Hepatocyte (in vitro differentiated cells): ENCODE results near the gene ZDHHC21. TPM values are rescaled to one million over a fixed set of nuclear protein-coding genes. Genes with fewer than 3 reads are reported as not detected.
A peak's percentile ranks its signal among the peaks of the same experiment; 100 is the strongest.

Experiments used
- DNase-seq: peaks from one replicate; pipeline ENCODE4 v3.0.0-alpha.2; 2016; ENCODE audit warnings: low spot score
- H2AFZ ChIP-seq: fragments of 200-600 bp; sonication (generic); 2 replicates; pipeline ENCODE4 v1.6.0; 2016; ENCODE audit warnings: antibody characterized with exemption, mild to moderate bottlenecking
- H3K27ac ChIP-seq: fragments of 200-600 bp; sonication (generic); 2 replicates; pipeline ENCODE4 v1.5.1; 2016; ENCODE audit warnings: mild to moderate bottlenecking
- H3K27me3 ChIP-seq: fragments of 200-600 bp; sonication (generic); 2 replicates; pipeline ENCODE4 v1.6.1; 2016
- H3K36me3 ChIP-seq: fragments of 200-600 bp; sonication (generic); replicated peaks from 2 replicates; pipeline ENCODE4 v1.5.1; 2016; ENCODE audit warnings: low read depth; ENCODE audit not compliant: insufficient read depth
- H3K4me1 ChIP-seq: fragments of 200-600 bp; sonication (generic); 2 replicates; pipeline ENCODE4 v1.5.1; 2016; ENCODE audit warnings: mild to moderate bottlenecking, moderate library complexity; ENCODE audit not compliant: insufficient read depth
- H3K4me2 ChIP-seq: fragments of 200-600 bp; sonication (generic); 2 replicates; pipeline ENCODE4 v1.6.0; 2016
- H3K4me3 ChIP-seq: fragments of 200-600 bp; sonication (generic); 2 replicates; pipeline ENCODE4 v1.5.1; 2016; ENCODE audit warnings: mild to moderate bottlenecking
- H3K79me2 ChIP-seq: fragments of 200-600 bp; sonication (generic); 2 replicates; pipeline ENCODE4 v1.6.0; 2017; ENCODE audit warnings: mild to moderate bottlenecking
- H3K9me2 ChIP-seq: fragments of 200-600 bp; sonication (generic); replicated peaks from 2 replicates; pipeline ENCODE4 v1.6.0; 2017; ENCODE audit warnings: mild to moderate bottlenecking; ENCODE audit not compliant: insufficient read depth
- H3K9me3 ChIP-seq: fragments of 200-600 bp; sonication (generic); 2 replicates; pipeline ENCODE4 v1.5.1; 2016; ENCODE audit warnings: low read depth, mild to moderate bottlenecking
- H4K20me1 ChIP-seq: fragments of 200-600 bp; sonication (generic); 2 replicates; pipeline ENCODE4 v1.6.0; 2016; ENCODE audit warnings: mild to moderate bottlenecking; ENCODE audit not compliant: insufficient read depth, poor library complexity, severe bottlenecking
- CTCF ChIP-seq: fragments of 200-600 bp; sonication (generic); IDR thresholded peaks from 2 replicates; pipeline ENCODE4 v1.5.1; 2016; ENCODE audit warnings: antibody characterized with exemption, mild to moderate bottlenecking; ENCODE audit not compliant: poor library complexity
- EZH2 ChIP-seq: fragments of 200-600 bp; sonication (generic); IDR thresholded peaks from 2 replicates; pipeline ENCODE4 v1.6.1; 2016; ENCODE audit warnings: antibody characterized with exemption, mild to moderate bottlenecking, borderline replicate concordance
- EZH2phosphoT487 ChIP-seq: fragments of 200-600 bp; sonication (generic); IDR thresholded peaks from one replicate; pipeline ENCODE4 v1.6.1; 2018; ENCODE audit warnings: antibody characterized with exemption, mild to moderate bottlenecking, low read depth, moderate library complexity; ENCODE audit not compliant: unreplicated experiment, severe bottlenecking
- WGBS: methylation state at CpG from one replicate; pipeline ENCODE4 v1.1.6; 2016; ENCODE audit warnings: low lambda C conversion rate; ENCODE audit errors: missing lambda C conversion rate; 5-methylcytosine and 5-hydroxymethylcytosine counted together
- polyA plus RNA-seq: library from polyadenylated mRNA; unstranded; fragments of >200 nt; fragmentation: Nextera tagmentation; extraction: Ambion mirVana; gene quantifications from 2 replicates; pipeline ENCODE4 v1.2.1, GENCODE V29; 2016
- total RNA-seq: library from RNA; depleted of rRNA; stranded (reverse); fragments of >200 nt; gene quantifications from 2 replicates; pipeline ENCODE4 v1.2.3, GENCODE V29; 2014

ZDHHC21 gene
- total RNA-seq (13.9 and 17.7 TPM in 2 replicates), polyA plus RNA-seq (3.7 and 4.7 TPM in 2 replicates)

GRCh38 chr9:14693251-14693861 is at the start of gene ZDHHC21:
TSS of gene ZDHHC21 (minus strand) at chr9:14693432. CDS start at chr9:14674340, 19,092 bp downstream.
- H3K27me3 ChIP-seq, result no peaks in the 10 kb centered on the region
- WGBS, result 2% methylated on average over 37 of the region's 50 CpGs
- TF ChIP-seq EZH2phosphoT487, result no peak
- no peak for TF ChIP-seq CTCF
- TF ChIP-seq EZH2, result no peak
- H3K9me3 ChIP-seq, result no peaks in the 10 kb centered on the region
- H4K20me1 ChIP-seq, result no peaks in the 10 kb centered on the region
- H3K4me2 ChIP-seq, result peak within 1 kb of the TSS; percentile 96
- no peaks in the 10 kb centered on the region for H3K36me3 ChIP-seq
- peak within 1 kb of the TSS; percentile 44 for H3K4me3 ChIP-seq
- peaks cover 32% of the 10 kb centered on the region for H3K79me2 ChIP-seq
- DNase-seq, result peak; percentile 77
- H3K27ac ChIP-seq, result peak within 1 kb of the TSS; percentile 77
- no peaks in the 10 kb centered on the region for H3K4me1 ChIP-seq
- peak within 1 kb of the TSS; percentile 97 for H2AFZ ChIP-seq
- H3K9me2 ChIP-seq, result no peaks in the 10 kb centered on the region

GRCh38 chr9:14741369-14741768 is 48.1 kb upstream of the ZDHHC21 start:
- no peak overlapping the region for H2AFZ ChIP-seq

GRCh38 chr9:14733133-14733532 is 39.9 kb upstream of the ZDHHC21 start:
- Histone ChIP-seq H3K27ac (no peak overlapping the region), H3K4me2 (no peak overlapping the region), H3K9me2 (no peaks in the 10 kb centered on the region), H3K27me3 (no peaks in the 10 kb centered on the region), H3K9me3 (no peaks in the 10 kb centered on the region), H3K36me3 (no peaks in the 10 kb centered on the region), H2AFZ (no peak overlapping the region), H4K20me1 (no peaks in the 10 kb centered on the region), H3K4me3 (no peak overlapping the region), H3K4me1 (no peaks in the 10 kb centered on the region), H3K79me2 (no peaks in the 10 kb centered on the region)
- WGBS, result 86% methylated on average over 5 of the region's 5 CpGs
- no peak for DNase-seq
- no peak for TF ChIP-seq EZH2

More at GRCh38 chr9:14741369-14741768, 48.1 kb upstream of the ZDHHC21 start:
- Histone ChIP-seq H3K9me3 (no peaks in the 10 kb centered on the region), H3K4me3 (no peak overlapping the region), H3K4me2 (no peak overlapping the region), H4K20me1 (no peaks in the 10 kb centered on the region), H3K9me2 (no peaks in the 10 kb centered on the region), H3K36me3 (no peaks in the 10 kb centered on the region), H3K27ac (no peak overlapping the region), H3K4me1 (no peaks in the 10 kb centered on the region), H3K79me2 (no peaks in the 10 kb centered on the region), H3K27me3 (no peaks in the 10 kb centered on the region)
- 87% methylated on average over 3 of the region's 3 CpGs for WGBS
- DNase-seq, result no peak
- TF ChIP-seq EZH2phosphoT487, result no peak
- no peak for TF ChIP-seq EZH2
- TF ChIP-seq CTCF, result no peak

GRCh38 chr9:14731294-14731981 is 38.2 kb upstream of the ZDHHC21 start:
- Histone ChIP-seq H3K9me3 (no peaks in the 10 kb centered on the region), H3K36me3 (no peaks in the 10 kb centered on the region), H3K27ac (peak overlapping the region; percentile 71), H3K27me3 (no peaks in the 10 kb centered on the region), H2AFZ (no peak overlapping the region), H3K4me2 (no peak overlapping the region), H3K4me3 (no peak overlapping the region), H3K9me2 (no peaks in the 10 kb centered on the region), H3K79me2 (no peaks in the 10 kb centered on the region), H3K4me1 (no peaks in the 10 kb centered on the region), H4K20me1 (no peaks in the 10 kb centered on the region)
- no peak for TF ChIP-seq CTCF
- no peak for TF ChIP-seq EZH2
- WGBS, result 93% methylated on average over 1 of the region's 1 CpG
- DNase-seq, result no peak
